ENCODE results near the gene UROD.
"Not testable (repeated sequence)": the region's sequence is repeated elsewhere in the genome, so short reads cannot be mapped to it uniquely, and the experiment has no call there.

DNA sequence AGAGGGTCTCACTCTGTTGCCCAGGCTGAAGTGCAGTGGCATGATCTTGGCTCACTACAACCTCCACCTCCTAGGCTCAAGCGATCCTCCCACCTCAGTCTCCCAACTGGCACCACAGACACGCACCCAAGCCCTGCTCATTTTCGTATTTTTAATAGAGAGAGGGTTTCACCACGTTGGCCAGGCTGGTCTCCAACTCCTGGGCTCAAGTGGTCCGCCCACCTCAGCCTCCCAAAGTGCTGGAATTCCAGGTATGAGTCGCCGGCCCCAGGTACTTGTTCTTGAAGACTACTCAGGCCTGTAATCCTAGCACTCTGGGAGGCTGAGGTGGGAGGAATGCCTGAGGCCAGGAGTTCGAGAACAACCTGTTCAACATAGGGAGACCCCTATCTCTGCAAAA is 10.5 kb upstream of the UROD start:
- TF ChIP-seq YY1 (IDR thresholded peaks at IDR 0.05; ENCODE audit: insufficient read depth, insufficient read length); ZNF274 (IDR thresholded peaks at IDR 0.05; ENCODE audit: low read depth, low read length); SUZ12 (IDR thresholded peaks at IDR 0.05; ENCODE audit: extremely low read depth, insufficient read depth, insufficient read length): not testable (repeated sequence)
